ENCODE measurements around the gene TOX3. TPM values are rescaled to one million over a fixed set of nuclear protein-coding genes. Genes with fewer than 3 reads are reported as not detected.

The TOX3 gene
- total RNA-seq, 8 experiments from 2014 or later: 0.54 to 23.3 (median 9.3) TPM; not detected in 2

GRCh38 chr16:52441886-52442285 lies 105.1 kb downstream of the TOX3 start:
- Histone ChIP-seq H3K4me3 (no peak overlapping the region), H3K4me1 (replicated peaks in 1 of 2) (peaks cover 21 to 43% of the 10 kb centered on the region in 2 donors), H3K27ac (no peak overlapping the region)
- peak in 1 of 8 experiments; percentile 16 for ATAC-seq (replicated peaks in 6 of 8)
- WGBS, 10 experiments: 0 to 100% (median 85%) methylated on average over 1 to 3 of the region's 3 CpGs; no CpG with 5 or more reads in 1 of the 10 experiments
- in situ Hi-C loops (cut with MboI; ENCODE audit: low pct_unique_long_range_greater_than_20kb in 2 of 9, low sequenced_read_pairs in 9 of 9, unreplicated experiment in 9 of 9): no loop called here

- 0 to 100% (median 79%) methylated on average over 1 to 2 of the region's 2 CpGs; no CpG with 5 or more reads in 2 of the 10 experiments for WGBS, 10 experiments
- ATAC-seq (replicated peaks in 6 of 8): no peak
- Histone ChIP-seq H3K27ac (no peak overlapping the region), H3K4me3 (no peak overlapping the region), H3K4me1 (replicated peaks in 1 of 2) (peaks cover 24 to 46% of the 10 kb centered on the region in 2 donors)
- in situ Hi-C loops (cut with MboI; ENCODE audit: low pct_unique_long_range_greater_than_20kb in 2 of 9, low sequenced_read_pairs in 9 of 9, unreplicated experiment in 9 of 9): no loop called here
Measured at GRCh38 chr16:52440248-52440647, 106.7 kb downstream of the TOX3 start.

GRCh38 chr16:52439750-52440149 lies 107.2 kb downstream of the TOX3 start:
- in situ Hi-C loops (cut with MboI; ENCODE audit: low pct_unique_long_range_greater_than_20kb in 2 of 9, low sequenced_read_pairs in 9 of 9, unreplicated experiment in 9 of 9): no loop called here
- no peak for ATAC-seq (replicated peaks in 6 of 8)
- Histone ChIP-seq H3K27ac (no peak overlapping the region), H3K4me1 (replicated peaks in 1 of 2) (peaks cover 25 to 51% of the 10 kb centered on the region in 2 donors), H3K4me3 (no peak overlapping the region)
- 17 to 96% (median 90%) methylated on average over 1 to 4 of the region's 5 CpGs; no CpG with 5 or more reads in 5 of the 10 experiments for WGBS, 10 experiments

GRCh38 chr16:52439171-52439701 lies 107.7 kb downstream of the TOX3 start:
- Histone ChIP-seq H3K4me3 (no peak overlapping the region), H3K27ac (no peak overlapping the region), H3K4me1 (replicated peaks in 1 of 2) (peaks cover 25 to 56% of the 10 kb centered on the region in 2 donors)
- WGBS, 10 experiments: 15 to 100% (median 78%) methylated on average over 1 to 8 of the region's 11 CpGs; no CpG with 5 or more reads in 4 of the 10 experiments
- in situ Hi-C loops (cut with MboI; ENCODE audit: low pct_unique_long_range_greater_than_20kb in 2 of 9, low sequenced_read_pairs in 9 of 9, unreplicated experiment in 9 of 9): no loop called here
- ATAC-seq (replicated peaks in 6 of 8): peak in 1 of 8 experiments; percentile 1

- ATAC-seq (replicated peaks in 6 of 8): peak in 3 of 8 experiments; percentile 12 to 33 (median 31)
- no peak overlapping the region for H3K4me3 ChIP-seq
- peaks cover 28 to 61% of the 10 kb centered on the region in 2 donors for H3K4me1 ChIP-seq (replicated peaks in 1 of 2)
- H3K27ac ChIP-seq: no peak overlapping the region
- 40 to 79% (median 68%) methylated on average over 1 to 4 of the region's 4 CpGs for WGBS, 10 experiments
- in situ Hi-C loops (cut with MboI; ENCODE audit: low pct_unique_long_range_greater_than_20kb in 2 of 9, low sequenced_read_pairs in 9 of 9, unreplicated experiment in 9 of 9): no loop called here
Measured at GRCh38 chr16:52437277-52437670, 109.7 kb downstream of the TOX3 start.

- in situ Hi-C loops (cut with MboI; ENCODE audit: low pct_unique_long_range_greater_than_20kb in 2 of 9, low sequenced_read_pairs in 9 of 9, unreplicated experiment in 9 of 9): no loop called here
- ATAC-seq (replicated peaks in 6 of 8): peak in 4 of 8 experiments; percentile 13 to 31 (median 26)
- 17 to 93% (median 34%) methylated on average over 1 to 2 of the region's 2 CpGs for WGBS, 10 experiments
Measured at GRCh38 chr16:52436339-52437276, 110.3 kb downstream of the TOX3 start.

GRCh38 chr16:52434224-52434623 lies 112.7 kb downstream of the TOX3 start:
- H3K4me3 ChIP-seq: no peak overlapping the region
- in situ Hi-C loops (cut with MboI; ENCODE audit: low pct_unique_long_range_greater_than_20kb in 2 of 9, low sequenced_read_pairs in 9 of 9, unreplicated experiment in 9 of 9): no loop called here
- no peak for ATAC-seq (replicated peaks in 6 of 8)
- no peak overlapping the region for H3K27ac ChIP-seq
- whole genome bisulfite sequencing, 10 experiments: 0 to 100% (median 65%) methylated on average over 1 of the region's 1 CpG; no CpG with 5 or more reads in 2 of the 10 experiments
- peaks cover 28 to 61% of the 10 kb centered on the region in 2 donors for H3K4me1 ChIP-seq (replicated peaks in 1 of 2)

More at GRCh38 chr16:52436339-52437276, 110.3 kb downstream of the TOX3 start:
- Histone ChIP-seq H3K4me1 (replicated peaks in 1 of 2) (peaks cover 28 to 63% of the 10 kb centered on the region in 2 donors), H3K27ac (no peak overlapping the region), H3K4me3 (no peak overlapping the region)

GRCh38 chr16:52433643-52434042 lies 113.3 kb downstream of the TOX3 start:
- in situ Hi-C loops (cut with MboI; ENCODE audit: low pct_unique_long_range_greater_than_20kb in 2 of 9, low sequenced_read_pairs in 9 of 9, unreplicated experiment in 9 of 9): no loop called here
- H3K27ac ChIP-seq: no peak overlapping the region
- no peak for ATAC-seq (replicated peaks in 6 of 8)
- H3K4me3 ChIP-seq: no peak overlapping the region
- WGBS, 10 experiments: 0 to 100% (median 88%) methylated on average over 1 to 2 of the region's 2 CpGs; no CpG with 5 or more reads in 3 of the 10 experiments
- H3K4me1 ChIP-seq (replicated peaks in 1 of 2): peaks cover 28 to 55% of the 10 kb centered on the region in 2 donors

GRCh38 chr16:52424591-52424990 lies 122.4 kb downstream of the TOX3 start:
- Histone ChIP-seq H3K27ac (no peak overlapping the region), H3K4me3 (no peak overlapping the region), H3K4me1 (replicated peaks in 1 of 2) (peaks cover 7 to 10% of the 10 kb centered on the region in 2 donors)
- in situ Hi-C loops (cut with MboI; ENCODE audit: low pct_unique_long_range_greater_than_20kb in 2 of 9, low sequenced_read_pairs in 9 of 9, unreplicated experiment in 9 of 9): no loop called here
- ATAC-seq (replicated peaks in 6 of 8): no peak
- WGBS, 10 experiments: 60% methylated on average over 1 of the region's 2 CpGs; no CpG with 5 or more reads in 8 of the 10 experiments

GRCh38 chr16:52422307-52422706 lies 124.6 kb downstream of the TOX3 start:
- in situ Hi-C loops (cut with MboI; ENCODE audit: low pct_unique_long_range_greater_than_20kb in 2 of 9, low sequenced_read_pairs in 9 of 9, unreplicated experiment in 9 of 9): no loop called here
- Histone ChIP-seq H3K4me1 (replicated peaks in 1 of 2) (peaks cover 6 to 7% of the 10 kb centered on the region in 2 donors), H3K4me3 (no peak overlapping the region), H3K27ac (no peak overlapping the region)
- 0 to 83% (median 40%) methylated on average over 1 of the region's 1 CpG; no CpG with 5 or more reads in 3 of the 10 experiments for WGBS, 10 experiments
- peak in 4 of 8 experiments; percentile 46 to 68 (median 61) for ATAC-seq (replicated peaks in 6 of 8)

- H3K27ac ChIP-seq: no peak overlapping the region
- in situ Hi-C loops (cut with MboI; ENCODE audit: low pct_unique_long_range_greater_than_20kb in 2 of 9, low sequenced_read_pairs in 9 of 9, unreplicated experiment in 9 of 9): no loop called here
- WGBS, 10 experiments: 0 to 100% (median 74%) methylated on average over 1 to 3 of the region's 3 CpGs; no CpG with 5 or more reads in 3 of the 10 experiments
- no peak for ATAC-seq (replicated peaks in 6 of 8)
- H3K4me1 ChIP-seq (replicated peaks in 1 of 2): peaks cover 0 to 6% of the 10 kb centered on the region in 2 donors
- no peak overlapping the region for H3K4me3 ChIP-seq
Measured at GRCh38 chr16:52418201-52418600, 128.7 kb downstream of the TOX3 start.

- no peak for ATAC-seq (replicated peaks in 6 of 8)
- Histone ChIP-seq H3K27ac (no peak overlapping the region), H3K4me3 (no peak overlapping the region), H3K4me1 (replicated peaks in 1 of 2) (peaks cover 0 to 3% of the 10 kb centered on the region in 2 donors)
- WGBS, 10 experiments: 0 to 100% (median 64%) methylated on average over 1 of the region's 1 CpG; no CpG with 5 or more reads in 2 of the 10 experiments
- in situ Hi-C loops (cut with MboI; ENCODE audit: low pct_unique_long_range_greater_than_20kb in 2 of 9, low sequenced_read_pairs in 9 of 9, unreplicated experiment in 9 of 9): no loop called here
Measured at GRCh38 chr16:52416888-52417287, 130.1 kb downstream of the TOX3 start.

GRCh38 chr16:52411011-52411410 lies 135.9 kb downstream of the TOX3 start:
- WGBS, 10 experiments: 0 to 90% (median 75%) methylated on average over 1 to 3 of the region's 3 CpGs; no CpG with 5 or more reads in 1 of the 10 experiments
- in situ Hi-C loops (cut with MboI; ENCODE audit: low pct_unique_long_range_greater_than_20kb in 2 of 9, low sequenced_read_pairs in 9 of 9, unreplicated experiment in 9 of 9): no loop called here
- ATAC-seq (replicated peaks in 6 of 8): no peak
- Histone ChIP-seq H3K27ac (no peak overlapping the region), H3K4me3 (no peak overlapping the region), H3K4me1 (replicated peaks in 1 of 2) (peaks cover 0 to 3% of the 10 kb centered on the region in 2 donors)

Measured in motor neuron (in vitro differentiated cells).